RWPE2 (cell line): ENCODE measurements around the gene C3orf52.
A peak's percentile ranks its signal among the peaks of the same experiment; 100 is the strongest.

ENCODE experiments used
- ATAC-seq: fragments of 200-7000 bp; cut with Tn5 transposase; 3 replicates; pipeline ENCODE4 v1.9.1; 2021; ENCODE audit warnings: low read depth
- DNase-seq: peaks from one replicate; pipeline ENCODE4 v3.0.0-alpha.2; 2020; ENCODE audit warnings: low spot score
- H3K27ac ChIP-seq: fragments of 450-650 bp; 2 replicates; pipeline ENCODE4 v1.5.1; 2017; ENCODE audit warnings: mild to moderate bottlenecking; ENCODE audit not compliant: poor library complexity, severe bottlenecking
- H3K27me3 ChIP-seq: fragments of 250-450 bp; sonication (Bioruptor Pico); 2 replicates; pipeline ENCODE4 v1.5.1; 2021; ENCODE audit warnings: mild to moderate bottlenecking, moderate library complexity; ENCODE audit not compliant: insufficient read depth, poor library complexity, severe bottlenecking
- H3K36me3 ChIP-seq: fragments of 250-450 bp; sonication (Bioruptor Pico); 2 replicates; pipeline ENCODE4 v1.5.1; 2020; ENCODE audit warnings: low read depth, mild to moderate bottlenecking, moderate library complexity
- H3K4me1 ChIP-seq: fragments of 250-450 bp; sonication (Bioruptor Pico); 2 replicates; pipeline ENCODE4 v1.5.1; 2021; ENCODE audit warnings: mild to moderate bottlenecking, moderate library complexity; ENCODE audit not compliant: insufficient read depth, poor library complexity, severe bottlenecking
- H3K4me3 ChIP-seq: fragments of 250-450 bp; sonication (Bioruptor Pico); 2 replicates; pipeline ENCODE4 v1.5.1; 2021; ENCODE audit warnings: mild to moderate bottlenecking, moderate library complexity; ENCODE audit not compliant: severe bottlenecking
- H3K9me3 ChIP-seq: fragments of 250-450 bp; sonication (Bioruptor Pico); 2 replicates; pipeline ENCODE4 v1.5.1; 2021; ENCODE audit warnings: mild to moderate bottlenecking, moderate library complexity; ENCODE audit not compliant: severe bottlenecking
- TF ChIP-seq, protein P1 (sequence below): fragments of 450-650 bp; IDR thresholded peaks from one replicate; pipeline ENCODE4 v1.5.1; 2017; ENCODE audit warnings: mild to moderate bottlenecking, moderate library complexity; ENCODE audit not compliant: poor library complexity, severe bottlenecking

Gene C3orf52

DNA sequence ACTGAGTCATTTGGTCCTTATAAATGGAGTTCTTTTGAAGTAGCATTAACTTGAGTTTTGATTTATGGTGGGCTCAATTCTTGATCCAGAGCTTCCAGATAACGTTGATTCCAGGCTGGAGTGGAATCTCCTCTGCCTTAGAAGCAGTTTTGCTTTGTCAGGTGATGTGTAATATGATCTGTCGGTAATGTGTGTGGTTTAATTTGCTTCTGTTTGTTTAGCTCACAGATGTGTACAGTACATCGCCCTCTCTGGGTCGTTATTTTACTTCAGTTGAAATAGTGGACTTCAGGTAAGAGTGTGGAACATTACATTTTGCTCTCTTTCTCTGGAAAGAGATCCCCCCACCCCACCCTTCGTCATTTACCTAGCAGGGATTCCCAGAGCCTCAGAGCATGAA, 23.1 kb downstream of the C3orf52 start:
- TF ChIP-seq, protein P1, sequence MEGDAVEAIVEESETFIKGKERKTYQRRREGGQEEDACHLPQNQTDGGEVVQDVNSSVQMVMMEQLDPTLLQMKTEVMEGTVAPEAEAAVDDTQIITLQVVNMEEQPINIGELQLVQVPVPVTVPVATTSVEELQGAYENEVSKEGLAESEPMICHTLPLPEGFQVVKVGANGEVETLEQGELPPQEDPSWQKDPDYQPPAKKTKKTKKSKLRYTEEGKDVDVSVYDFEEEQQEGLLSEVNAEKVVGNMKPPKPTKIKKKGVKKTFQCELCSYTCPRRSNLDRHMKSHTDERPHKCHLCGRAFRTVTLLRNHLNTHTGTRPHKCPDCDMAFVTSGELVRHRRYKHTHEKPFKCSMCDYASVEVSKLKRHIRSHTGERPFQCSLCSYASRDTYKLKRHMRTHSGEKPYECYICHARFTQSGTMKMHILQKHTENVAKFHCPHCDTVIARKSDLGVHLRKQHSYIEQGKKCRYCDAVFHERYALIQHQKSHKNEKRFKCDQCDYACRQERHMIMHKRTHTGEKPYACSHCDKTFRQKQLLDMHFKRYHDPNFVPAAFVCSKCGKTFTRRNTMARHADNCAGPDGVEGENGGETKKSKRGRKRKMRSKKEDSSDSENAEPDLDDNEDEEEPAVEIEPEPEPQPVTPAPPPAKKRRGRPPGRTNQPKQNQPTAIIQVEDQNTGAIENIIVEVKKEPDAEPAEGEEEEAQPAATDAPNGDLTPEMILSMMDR: no peak
- Histone ChIP-seq H3K27ac (no peak overlapping the region), H3K9me3 (no peaks in the 10 kb centered on the region), H3K36me3 (peaks cover 28% of the 10 kb centered on the region), H3K27me3 (no peaks in the 10 kb centered on the region), H3K4me1 (no peaks in the 10 kb centered on the region), H3K4me3 (no peak overlapping the region)
- DNase-seq (no peak), ATAC-seq (peak; percentile 45; the same call in 1 of the 3 replicates)

DNA sequence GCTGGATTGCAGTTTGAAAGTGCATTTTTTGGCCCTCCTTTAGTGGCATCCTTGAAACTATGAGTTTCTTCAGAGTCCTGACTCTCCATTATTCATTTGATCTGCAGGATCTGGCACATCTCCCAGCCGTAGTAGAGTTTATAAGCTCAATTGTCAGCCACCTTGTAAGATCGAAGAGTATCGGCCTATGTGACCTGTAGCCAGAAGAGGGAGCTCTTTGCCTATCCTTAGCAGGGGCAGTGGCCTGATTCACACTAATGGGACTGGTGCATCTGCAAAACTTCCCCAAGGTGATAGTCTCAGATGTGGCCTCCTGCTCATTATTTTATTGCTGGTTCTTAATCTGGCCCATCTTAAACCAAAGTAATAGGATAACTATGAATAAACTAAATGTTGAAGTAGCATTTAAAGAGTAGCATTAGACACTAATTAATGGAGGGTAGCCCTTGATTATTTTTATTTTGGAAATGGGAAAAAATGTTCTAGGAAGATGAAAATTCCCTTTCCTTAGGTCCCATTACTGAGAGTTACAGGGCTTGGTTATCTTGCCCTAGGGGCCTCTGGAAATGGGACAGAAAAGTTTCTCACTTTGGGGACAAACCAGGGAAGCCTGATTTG, 25.7 kb downstream of the C3orf52 start:
- Histone ChIP-seq H3K36me3 (peaks cover 29% of the 10 kb centered on the region), H3K27ac (no peak overlapping the region), H3K4me3 (no peak overlapping the region), H3K9me3 (no peaks in the 10 kb centered on the region), H3K4me1 (no peaks in the 10 kb centered on the region), H3K27me3 (no peaks in the 10 kb centered on the region)
- DNase-seq (no peak), ATAC-seq (peak; percentile 83)
- TF ChIP-seq, protein P1: peak; percentile 78

DNA sequence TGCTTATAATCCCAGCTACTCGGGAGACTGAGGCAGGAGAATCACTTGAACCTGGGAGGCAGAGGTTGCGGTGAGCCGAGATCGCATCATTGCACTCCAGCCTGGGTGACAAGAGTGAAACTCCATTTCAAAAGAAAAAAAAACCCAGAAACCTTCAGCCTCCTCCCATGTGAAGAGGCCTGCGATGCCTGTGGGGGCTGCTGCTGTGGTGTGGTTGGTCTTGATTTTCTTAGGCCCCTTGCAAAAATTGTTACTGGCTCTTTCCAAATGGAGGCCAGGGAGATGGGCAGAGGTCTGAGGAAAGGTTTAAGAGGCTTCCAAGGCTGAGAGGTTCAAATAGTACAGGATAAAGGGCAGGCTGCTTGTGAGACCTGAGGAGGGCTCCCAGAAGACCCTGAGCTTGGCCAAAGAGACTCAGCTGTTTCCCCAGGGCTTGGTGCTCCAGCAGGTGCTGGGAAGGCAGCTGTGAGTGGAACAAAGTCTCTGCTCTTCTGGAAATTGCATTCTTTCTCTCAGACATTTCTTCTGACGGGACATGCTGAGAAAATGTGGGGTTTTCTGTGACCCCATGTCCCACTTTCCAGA, 28.5 kb downstream of the C3orf52 start:
- Histone ChIP-seq H3K4me3 (no peak overlapping the region), H3K4me1 (no peaks in the 10 kb centered on the region)
- TF ChIP-seq, protein P1: no peak

DNA sequence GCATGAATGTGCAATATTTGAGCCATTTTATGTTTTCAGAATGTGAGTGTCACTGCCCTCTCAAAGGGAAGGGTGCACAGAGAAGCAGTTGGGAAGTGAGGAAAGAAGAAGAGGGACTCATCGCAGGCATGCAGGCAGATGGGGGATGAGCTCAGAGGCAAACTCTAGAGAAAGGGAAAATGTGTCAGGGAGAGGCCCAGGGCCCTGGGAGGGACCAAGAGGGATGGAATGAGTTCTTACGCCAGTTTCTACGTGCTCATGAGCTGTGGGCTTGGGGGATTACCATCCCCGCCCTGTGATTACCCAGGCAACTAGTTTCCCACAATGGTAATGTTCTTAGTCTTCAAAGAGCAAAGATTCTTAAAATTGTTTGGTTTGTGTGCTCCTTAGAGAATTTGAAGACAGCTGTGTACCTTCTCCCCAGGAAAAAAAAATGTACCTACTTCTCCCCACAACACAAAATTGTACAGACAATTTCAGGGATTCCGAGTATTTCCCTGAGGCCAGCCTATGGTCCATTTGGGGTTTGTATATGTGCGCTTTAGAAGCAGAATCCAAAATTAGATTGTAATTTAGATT, 29.1 kb downstream of the C3orf52 start:
- H3K4me3 ChIP-seq: no peak overlapping the region
- no peak for DNase-seq
- H3K27ac ChIP-seq: no peak overlapping the region
- no peaks in the 10 kb centered on the region for H3K4me1 ChIP-seq
- TF ChIP-seq, protein P1: no peak
- ATAC-seq: no peak
- peaks cover 37% of the 10 kb centered on the region for H3K36me3 ChIP-seq
- no peaks in the 10 kb centered on the region for H3K9me3 ChIP-seq
- no peaks in the 10 kb centered on the region for H3K27me3 ChIP-seq

More for the DNA sequence above, 28.5 kb downstream of the C3orf52 start:
- no peaks in the 10 kb centered on the region for H3K9me3 ChIP-seq
- H3K27me3 ChIP-seq: no peaks in the 10 kb centered on the region
- no peak overlapping the region for H3K27ac ChIP-seq
- no peak for DNase-seq
- H3K36me3 ChIP-seq: peaks cover 37% of the 10 kb centered on the region
- ATAC-seq: no peak
